Activated CD8-positive, alpha-beta memory T cell treated with anti-CD3 and anti-CD28 coated beads, Interleukin-2, amount 50 U/mL, for 4 hours (primary cell): ENCODE measurements around the gene TMEM139.
A peak's percentile ranks its signal among the peaks of the same experiment; 100 is the strongest.

Experiments
- DNase-seq: peaks from one replicate; pipeline ENCODE4 v3.0.0-alpha.2; 2020

The TMEM139 gene

GRCh38 chr7:143284591-143285469 lies at the start of gene TMEM139:
Gene TMEM139 (plus strand): TSS chr7:143284958. CDS start chr7:143285958, 1,000 bp downstream.
- no peak for DNase-seq

- DNase-seq, result no peak
Observed at GRCh38 chr7:143235561-143235960, 49.2 kb upstream of the TMEM139 start.

GRCh38 chr7:143236408-143236990 lies 48.3 kb upstream of the TMEM139 start:
- no peak for DNase-seq

- no peak for DNase-seq
Observed at GRCh38 chr7:143237366-143237765, 47.4 kb upstream of the TMEM139 start.

GRCh38 chr7:143238289-143238980 lies 46.3 kb upstream of the TMEM139 start:
- no peak for DNase-seq

GRCh38 chr7:143239813-143240212 lies 44.9 kb upstream of the TMEM139 start:
- DNase-seq, result no peak

- peak; percentile 72 for DNase-seq
Observed at GRCh38 chr7:143240291-143241168, 44.2 kb upstream of the TMEM139 start.

- no peak for DNase-seq
Observed at GRCh38 chr7:143242306-143242705, 42.5 kb upstream of the TMEM139 start.

GRCh38 chr7:143243111-143243510 lies 41.6 kb upstream of the TMEM139 start:
- no peak for DNase-seq

GRCh38 chr7:143243614-143244013 lies 41.1 kb upstream of the TMEM139 start:
- no peak for DNase-seq

- DNase-seq, result no peak
Observed at GRCh38 chr7:143244321-143244720, 40.4 kb upstream of the TMEM139 start.

- no peak for DNase-seq
Observed at GRCh38 chr7:143245123-143245522, 39.6 kb upstream of the TMEM139 start.

GRCh38 chr7:143247372-143247771 lies 37.4 kb upstream of the TMEM139 start:
- DNase-seq, result no peak

- DNase-seq, result no peak
Observed at GRCh38 chr7:143248761-143249354, 35.9 kb upstream of the TMEM139 start.

- DNase-seq, result no peak
Observed at GRCh38 chr7:143250199-143250598, 34.6 kb upstream of the TMEM139 start.

- DNase-seq, result no peak
Observed at GRCh38 chr7:143250822-143251221, 33.9 kb upstream of the TMEM139 start.

- DNase-seq, result no peak
Observed at GRCh38 chr7:143252006-143252405, 32.8 kb upstream of the TMEM139 start.

- DNase-seq, result no peak
Observed at GRCh38 chr7:143255564-143255963, 29.2 kb upstream of the TMEM139 start.

GRCh38 chr7:143256325-143256724 lies 28.4 kb upstream of the TMEM139 start:
- DNase-seq, result no peak

GRCh38 chr7:143256932-143257331 lies 27.8 kb upstream of the TMEM139 start:
- no peak for DNase-seq

- no peak for DNase-seq
Observed at GRCh38 chr7:143257501-143257900, 27.3 kb upstream of the TMEM139 start.

- DNase-seq, result no peak
Observed at GRCh38 chr7:143258831-143259230, 25.9 kb upstream of the TMEM139 start.
